ENCODE results near the gene OR13C4. TPM values are rescaled to one million over a fixed set of nuclear protein-coding genes. Genes with fewer than 3 reads are reported as not detected.

OR13C4 gene
- not detected in 2 replicates for total RNA-seq

DNA sequence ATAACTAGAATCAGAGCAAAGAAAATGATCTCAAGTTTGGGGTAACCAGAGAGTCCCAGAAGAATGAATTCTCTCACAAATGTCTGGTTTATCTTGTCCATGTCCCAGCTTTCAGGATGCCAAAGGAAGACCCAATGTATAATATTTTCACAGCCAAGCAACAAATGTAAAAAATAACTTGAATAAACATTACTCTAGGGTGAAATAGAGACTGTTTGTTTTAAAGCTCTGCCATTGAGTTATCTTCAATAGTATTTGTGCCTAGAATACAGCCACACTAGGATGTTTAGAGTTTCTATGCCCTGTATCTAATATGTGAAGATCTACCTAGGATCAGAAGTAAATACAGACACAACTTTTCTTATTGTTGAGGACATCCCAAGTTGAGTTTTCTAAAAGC, at the start of gene OR13C4:
Gene OR13C4, minus strand, starts transcription at position 101 of the 400 bp plus-strand sequence. Its CDS starts 0 bp downstream, at position 101.

DNA sequence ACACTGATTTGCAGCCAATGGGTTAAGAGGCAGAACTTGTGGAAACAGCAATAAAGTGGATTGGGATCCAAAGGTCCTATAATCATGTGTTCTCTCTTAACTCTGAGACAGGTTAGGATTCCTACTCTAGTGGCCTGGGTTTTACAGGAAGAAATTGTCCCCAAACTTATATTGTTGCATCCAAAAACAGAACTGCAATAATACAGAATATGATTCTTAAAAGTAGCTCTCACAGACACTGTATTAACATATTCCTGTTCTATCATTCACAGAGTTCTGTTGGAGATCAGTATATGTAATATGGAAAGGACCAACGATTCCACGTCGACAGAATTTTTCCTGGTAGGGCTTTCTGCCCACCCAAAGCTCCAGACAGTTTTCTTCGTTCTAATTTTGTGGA, 41.9 kb upstream of the OR13C4 start, which contains the start of gene OR13C8:
Gene OR13C8, plus strand, starts transcription at position 301 of the 400 bp plus-strand sequence. Its CDS starts 0 bp downstream, at position 301.

DNA sequence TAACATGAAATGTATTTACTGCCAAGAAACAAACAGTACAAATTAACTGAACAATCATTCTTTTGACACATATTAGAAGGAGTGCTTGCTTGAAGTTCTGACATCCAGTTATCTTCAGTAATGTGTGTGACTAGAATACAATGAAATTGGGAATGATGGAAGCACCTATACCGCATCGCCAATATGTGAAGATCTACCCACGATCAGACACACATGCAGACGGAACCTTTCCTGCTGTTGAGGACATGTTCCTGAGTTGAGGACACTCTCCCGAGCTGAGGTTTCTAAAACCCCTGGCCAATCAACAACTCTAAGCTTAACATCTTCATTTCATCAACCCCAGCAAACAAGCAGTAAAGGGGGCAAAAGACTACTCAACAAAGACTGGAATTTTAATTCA, 9.7 kb upstream of the OR13C4 start, which contains the start of gene OR13C3:
Gene OR13C3, minus strand, starts transcription at position 101 of the 400 bp plus-strand sequence. CDS start 133 bp downstream, outside the sequence.

DNA sequence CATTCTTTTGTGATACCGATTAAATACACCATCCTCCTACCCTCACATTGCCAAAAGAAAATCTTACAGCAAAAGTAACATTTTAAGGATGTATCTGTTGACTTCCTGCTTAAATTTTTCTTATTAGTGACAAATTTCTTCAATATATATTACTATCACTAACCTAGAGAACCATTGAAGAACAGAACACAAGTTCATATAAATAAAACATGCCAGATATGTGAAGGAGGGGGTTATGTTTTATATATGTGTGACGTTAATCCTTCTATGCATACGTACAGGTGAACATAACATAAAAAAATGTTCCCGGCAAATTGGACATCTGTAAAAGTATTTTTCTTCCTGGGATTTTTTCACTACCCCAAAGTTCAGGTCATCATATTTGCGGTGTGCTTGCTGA, 23.0 kb downstream of the OR13C4 start, which contains the start of gene OR13F1:
Gene OR13F1, plus strand, starts transcription at position 301 of the 400 bp plus-strand sequence. Its CDS starts 0 bp downstream, at position 301.

Other genes with a start within 250 kb of the OR13C4 start
- not detected in 2 replicates for gene OR13F1, start 22.9 kb downstream of the OR13C4 start, total RNA-seq
- not detected in 2 replicates for gene OR13C3, start 9.6 kb upstream of the OR13C4 start, total RNA-seq
- not detected in 2 replicates for gene OR13C8, start 42.0 kb upstream of the OR13C4 start, total RNA-seq
- gene OR13C5, start 72.2 kb upstream of the OR13C4 start, total RNA-seq: not detected in 2 replicates
- not detected in 2 replicates for gene OR13C2, start 78.4 kb upstream of the OR13C4 start, total RNA-seq
- not detected in 2 replicates for gene OR13C9, start 91.0 kb upstream of the OR13C4 start, total RNA-seq
- not detected in 2 replicates for gene OR13D1, start 167.3 kb upstream of the OR13C4 start, total RNA-seq
- 24.3 and 49.5 TPM in 2 replicates for gene NIPSNAP3A, start 220.5 kb upstream of the OR13C4 start, total RNA-seq
- gene NIPSNAP3B, start 236.9 kb upstream of the OR13C4 start, total RNA-seq: 0.39 and 0.65 TPM in 2 replicates

All from placental epithelial cell (primary cell).